ENCODE results near the gene UBC.

DNA sequence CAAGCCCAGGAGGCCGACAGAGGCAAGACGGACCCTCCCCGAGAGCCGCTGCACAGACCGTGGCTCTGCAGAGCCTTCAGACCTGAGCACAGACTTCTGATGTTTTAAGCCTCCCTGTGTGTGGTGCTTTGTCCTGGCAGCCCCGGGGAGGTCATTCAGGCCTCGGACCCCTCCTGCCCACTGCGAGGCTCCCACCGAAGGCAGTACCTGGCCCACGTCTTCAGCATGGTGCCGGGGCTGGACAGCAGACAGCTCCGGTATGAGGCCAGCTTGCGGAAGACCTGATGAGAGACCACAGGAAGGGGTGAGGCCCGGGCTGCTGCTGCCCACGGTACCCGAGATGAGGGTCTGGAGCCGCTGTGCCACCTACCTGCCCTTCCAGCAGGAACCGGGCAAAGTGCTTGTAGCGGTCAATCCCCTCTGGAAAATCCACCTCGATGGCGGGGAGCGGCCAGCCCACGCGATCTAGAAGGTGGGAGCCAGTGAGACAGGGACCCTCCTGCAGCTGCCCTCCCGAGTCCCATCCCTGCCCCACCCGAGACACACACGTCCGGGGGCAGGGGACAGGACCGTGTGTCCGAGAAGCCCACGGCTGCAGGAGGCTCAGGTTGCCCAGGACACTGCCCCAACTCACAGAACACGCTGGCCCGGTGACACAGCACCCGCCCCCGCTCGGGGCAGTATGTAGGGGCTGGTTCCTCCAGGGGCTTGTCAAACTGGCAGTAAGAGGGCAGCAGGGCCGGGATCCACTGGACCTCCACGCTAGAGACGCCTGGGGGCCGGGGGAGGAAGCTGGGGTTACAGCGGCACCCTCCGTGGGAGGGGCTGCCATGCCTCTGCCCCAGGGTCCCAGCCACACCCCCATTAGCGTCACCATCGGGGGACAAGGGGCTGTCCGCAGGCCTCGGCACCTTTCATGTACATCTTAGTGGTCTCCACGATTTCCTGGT lies 35.6 kb upstream of the UBC start:
- TF ChIP-seq, protein P1, sequence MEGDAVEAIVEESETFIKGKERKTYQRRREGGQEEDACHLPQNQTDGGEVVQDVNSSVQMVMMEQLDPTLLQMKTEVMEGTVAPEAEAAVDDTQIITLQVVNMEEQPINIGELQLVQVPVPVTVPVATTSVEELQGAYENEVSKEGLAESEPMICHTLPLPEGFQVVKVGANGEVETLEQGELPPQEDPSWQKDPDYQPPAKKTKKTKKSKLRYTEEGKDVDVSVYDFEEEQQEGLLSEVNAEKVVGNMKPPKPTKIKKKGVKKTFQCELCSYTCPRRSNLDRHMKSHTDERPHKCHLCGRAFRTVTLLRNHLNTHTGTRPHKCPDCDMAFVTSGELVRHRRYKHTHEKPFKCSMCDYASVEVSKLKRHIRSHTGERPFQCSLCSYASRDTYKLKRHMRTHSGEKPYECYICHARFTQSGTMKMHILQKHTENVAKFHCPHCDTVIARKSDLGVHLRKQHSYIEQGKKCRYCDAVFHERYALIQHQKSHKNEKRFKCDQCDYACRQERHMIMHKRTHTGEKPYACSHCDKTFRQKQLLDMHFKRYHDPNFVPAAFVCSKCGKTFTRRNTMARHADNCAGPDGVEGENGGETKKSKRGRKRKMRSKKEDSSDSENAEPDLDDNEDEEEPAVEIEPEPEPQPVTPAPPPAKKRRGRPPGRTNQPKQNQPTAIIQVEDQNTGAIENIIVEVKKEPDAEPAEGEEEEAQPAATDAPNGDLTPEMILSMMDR (conservative IDR thresholded peaks at IDR 0.05 in 1 of 2, IDR thresholded peaks at IDR 0.05 in 1 of 2; ENCODE audit: low read depth in 1 of 2, low read length in 2 of 2), result no peak
- no peak for TF ChIP-seq EZH2 (IDR thresholded peaks at IDR 0.05; ENCODE audit: low read length, missing control alignments)
